PC-9 (cell line): ENCODE data around the gene CER1. TPM values are rescaled to one million over a fixed set of nuclear protein-coding genes. Genes with fewer than 3 reads are reported as not detected.

Experiments
- BruUV-seq: library from RNA; stranded (reverse); fragments of 400-500 nt; replicated peaks from 2 replicates; lab custom pipeline; 2021; lab: Mats Ljungman, UMichigan
- CTCF ChIA-PET: fragments of 300-600 bp; sonication (Branson Sonifier 250); formaldehyde crosslinking; loops from one replicate; lab custom pipeline; 2022; ENCODE audit warnings: antibody characterized with exemption; lab: Charles Lee
- POLR2A ChIA-PET: fragments of 300-600 bp; sonication (Branson Sonifier 250); formaldehyde crosslinking; loops from one replicate; lab custom pipeline; 2022; ENCODE audit warnings: antibody characterized with exemption; ENCODE audit not compliant: unreplicated experiment; lab: Charles Lee
- DNase-seq, 2 experiments: peaks; one replicate each; pipeline versions ENCODE4 v3.0.0 to v3.0.0-alpha.2; 2015 to 2022; ENCODE audit warnings: mixed read lengths in 1 of 2
- H2AFZ ChIP-seq: fragments of 200-600 bp; sonication (generic); 2 replicates; pipeline ENCODE4 v1.8.1; 2017; ENCODE audit warnings: antibody characterized with exemption
- H3F3A ChIP-seq: fragments of 200-600 bp; sonication (generic); 2 replicates; pipeline ENCODE4 v1.8.1; 2017; ENCODE audit warnings: antibody characterized with exemption, mild to moderate bottlenecking, low read depth; ENCODE audit not compliant: insufficient read depth
- H3K27ac ChIP-seq: fragments of 200-600 bp; sonication (generic); 2 replicates; pipeline ENCODE4 v1.6.1; 2016; ENCODE audit warnings: mixed run types
- H3K27me3 ChIP-seq: fragments of 200-600 bp; sonication (generic); 2 replicates; pipeline ENCODE4 v1.6.1; 2016; ENCODE audit warnings: low read depth, mixed run types; ENCODE audit not compliant: insufficient read depth
- H3K36me3 ChIP-seq: fragments of 200-600 bp; sonication (generic); 2 replicates; pipeline ENCODE4 v1.6.1; 2016; ENCODE audit warnings: low read depth, mixed run types
- H3K4me1 ChIP-seq: fragments of 200-600 bp; sonication (generic); replicated peaks from 2 replicates; pipeline ENCODE4 v1.6.1; 2016; ENCODE audit warnings: mixed run types; ENCODE audit not compliant: insufficient read depth
- H3K4me2 ChIP-seq: fragments of 200-600 bp; sonication (generic); 2 replicates; pipeline ENCODE4 v1.6.1; 2017; ENCODE audit warnings: mixed run types
- H3K4me3 ChIP-seq: fragments of 200-600 bp; sonication (generic); 2 replicates; pipeline ENCODE4 v1.6.1; 2016; ENCODE audit warnings: mixed run types
- H3K79me2 ChIP-seq: fragments of 200-600 bp; sonication (generic); 2 replicates; pipeline ENCODE4 v1.6.1; 2017; ENCODE audit warnings: low read depth, mixed run types
- H3K9me2 ChIP-seq: fragments of 200-600 bp; sonication (generic); 2 replicates; pipeline ENCODE4 v1.8.1; 2017; ENCODE audit warnings: mild to moderate bottlenecking; ENCODE audit not compliant: insufficient read depth
- H3K9me3 ChIP-seq: fragments of 200-600 bp; sonication (generic); 2 replicates; pipeline ENCODE4 v1.8.1; 2016; ENCODE audit warnings: low read depth; ENCODE audit not compliant: insufficient read depth
- H4K20me1 ChIP-seq: fragments of 200-600 bp; sonication (generic); 2 replicates; pipeline ENCODE4 v1.8.1; 2017; ENCODE audit not compliant: insufficient read depth
- EZH2 ChIP-seq: fragments of 200-600 bp; sonication (generic); IDR thresholded peaks from 2 replicates; pipeline ENCODE4 v1.8.0; 2017; ENCODE audit warnings: antibody characterized with exemption, low read depth
- intact Hi-C: fragments of 100-400 bp; cut with micrococcal nuclease; formaldehyde crosslinking; loops from one replicate; pipeline ENCODE4 v1.10.0; 2022; ENCODE audit not compliant: unreplicated experiment
- total RNA-seq: library from RNA; stranded (reverse); gene quantifications from 2 replicates; pipeline ENCODE4 v1.2.3, GENCODE V29; 2021
- TF ChIP-seq, protein P1 (sequence below): fragments of 200-600 bp; sonication (generic); conservative IDR thresholded peaks from 2 replicates; pipeline ENCODE4 v1.6.1; 2017; ENCODE audit warnings: mixed run types, antibody characterized with exemption, mild to moderate bottlenecking, moderate library complexity

The CER1 gene
- total RNA-seq, 1 experiment from 2014 or later = not detected

DNA sequence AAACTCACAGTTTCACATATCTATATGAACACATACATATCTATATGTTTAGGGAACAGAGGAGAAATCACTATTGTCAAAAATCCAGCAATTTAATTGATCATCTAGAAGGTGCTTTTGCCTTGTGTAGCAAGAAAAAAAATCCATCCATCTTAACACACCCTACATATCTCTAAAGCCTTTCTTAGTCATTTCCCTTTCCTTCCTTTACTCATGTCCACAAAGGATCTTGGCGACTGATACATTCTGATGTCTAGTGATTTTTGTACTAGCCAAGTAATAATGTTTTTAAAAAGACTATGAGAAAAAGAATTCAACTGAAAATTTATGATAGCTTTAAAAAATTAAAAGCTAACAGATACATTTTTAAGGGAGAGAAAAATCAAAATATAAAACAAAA lies 51.8 kb downstream of the CER1 start:
- BruUV-seq = no TSS peak
- POLR2A ChIA-PET = no interaction called here
- no peak for DNase-seq
- no peaks in the 10 kb centered on the region for H4K20me1 ChIP-seq
- no peak overlapping the region for H3K4me3 ChIP-seq
- no peak for TF ChIP-seq EZH2
- TF ChIP-seq, protein P1, sequence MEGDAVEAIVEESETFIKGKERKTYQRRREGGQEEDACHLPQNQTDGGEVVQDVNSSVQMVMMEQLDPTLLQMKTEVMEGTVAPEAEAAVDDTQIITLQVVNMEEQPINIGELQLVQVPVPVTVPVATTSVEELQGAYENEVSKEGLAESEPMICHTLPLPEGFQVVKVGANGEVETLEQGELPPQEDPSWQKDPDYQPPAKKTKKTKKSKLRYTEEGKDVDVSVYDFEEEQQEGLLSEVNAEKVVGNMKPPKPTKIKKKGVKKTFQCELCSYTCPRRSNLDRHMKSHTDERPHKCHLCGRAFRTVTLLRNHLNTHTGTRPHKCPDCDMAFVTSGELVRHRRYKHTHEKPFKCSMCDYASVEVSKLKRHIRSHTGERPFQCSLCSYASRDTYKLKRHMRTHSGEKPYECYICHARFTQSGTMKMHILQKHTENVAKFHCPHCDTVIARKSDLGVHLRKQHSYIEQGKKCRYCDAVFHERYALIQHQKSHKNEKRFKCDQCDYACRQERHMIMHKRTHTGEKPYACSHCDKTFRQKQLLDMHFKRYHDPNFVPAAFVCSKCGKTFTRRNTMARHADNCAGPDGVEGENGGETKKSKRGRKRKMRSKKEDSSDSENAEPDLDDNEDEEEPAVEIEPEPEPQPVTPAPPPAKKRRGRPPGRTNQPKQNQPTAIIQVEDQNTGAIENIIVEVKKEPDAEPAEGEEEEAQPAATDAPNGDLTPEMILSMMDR = no peak
- H3K9me3 ChIP-seq = no peaks in the 10 kb centered on the region
- H3K79me2 ChIP-seq = no peaks in the 10 kb centered on the region
- H3K4me1 ChIP-seq = no peaks in the 10 kb centered on the region
- H3F3A ChIP-seq = no peaks in the 10 kb centered on the region
- CTCF ChIA-PET = no interaction called here
- H3K27ac ChIP-seq = no peak overlapping the region
- H3K27me3 ChIP-seq = no peaks in the 10 kb centered on the region
- H3K9me2 ChIP-seq = no peaks in the 10 kb centered on the region
- H3K36me3 ChIP-seq = no peaks in the 10 kb centered on the region
- no peak overlapping the region for H3K4me2 ChIP-seq
- H2AFZ ChIP-seq = no peak overlapping the region
- intact Hi-C loops = no loop called here

Other genes starting within 250 kb of the CER1 start
- gene ZDHHC21, start 29.3 kb downstream of the CER1 start, total RNA-seq = 3.9 and 5.3 TPM in 2 replicates
- 0.17 and 0.45 TPM in 2 replicates for gene FREM1, start 187.7 kb upstream of the CER1 start, total RNA-seq